Muscle of arm (tissue), 12 donors: Measurements from ENCODE around the gene B4GALT1. TPM values are rescaled to one million over a fixed set of nuclear protein-coding genes. Genes with fewer than 3 reads are reported as not detected.

Source experiments
- DNase-seq: peaks from one replicate; pipeline ENCODE4 v3.0.0-alpha.2; 2013
- polyA plus RNA-seq, 12 donors: library from polyadenylated mRNA; unstranded; fragments of 120-200 nt; gene quantifications; one replicate each; pipeline ENCODE4 v1.2.1, GENCODE V29; 2013; ENCODE audit not compliant: insufficient read length in 12 of 12

The B4GALT1 gene
- polyA plus RNA-seq, 12 donors: 34.6 to 569 (median 45.1) TPM

GRCh38 chr9:33125871-33126823, 41.0 kb downstream of the B4GALT1 start:
- no peak for DNase-seq

GRCh38 chr9:33125461-33125860, 41.7 kb downstream of the B4GALT1 start:
- DNase-seq: no peak

GRCh38 chr9:33124751-33125381, 42.3 kb downstream of the B4GALT1 start:
- DNase-seq: peak; percentile 60

- no peak for DNase-seq
Observed at GRCh38 chr9:33124046-33124445, 43.1 kb downstream of the B4GALT1 start.

- no peak for DNase-seq
Observed at GRCh38 chr9:33123407-33124031, 43.6 kb downstream of the B4GALT1 start.

GRCh38 chr9:33120620-33121019, 46.5 kb downstream of the B4GALT1 start:
- DNase-seq: no peak

GRCh38 chr9:33117796-33118195, 49.3 kb downstream of the B4GALT1 start:
- DNase-seq: no peak

GRCh38 chr9:33117306-33117705, 49.8 kb downstream of the B4GALT1 start:
- no peak for DNase-seq

GRCh38 chr9:33116860-33117259, 50.3 kb downstream of the B4GALT1 start:
- no peak for DNase-seq

- no peak for DNase-seq
Observed at GRCh38 chr9:33114746-33115145, 52.4 kb downstream of the B4GALT1 start.

- DNase-seq: no peak
Observed at GRCh38 chr9:33113799-33114547, 53.2 kb downstream of the B4GALT1 start.

- no peak for DNase-seq
Observed at GRCh38 chr9:33112094-33112493, 55.0 kb downstream of the B4GALT1 start.

- DNase-seq: no peak
Observed at GRCh38 chr9:33111631-33112030, 55.5 kb downstream of the B4GALT1 start.

GRCh38 chr9:33110686-33111085, 56.5 kb downstream of the B4GALT1 start:
- DNase-seq: no peak

GRCh38 chr9:33109850-33110595, 57.1 kb downstream of the B4GALT1 start:
- DNase-seq: no peak

- DNase-seq: no peak
Observed at GRCh38 chr9:33109097-33109496, 58.0 kb downstream of the B4GALT1 start.

- DNase-seq: no peak
Observed at GRCh38 chr9:33108472-33108871, 58.7 kb downstream of the B4GALT1 start.

- DNase-seq: no peak
Observed at GRCh38 chr9:33107762-33108161, 59.4 kb downstream of the B4GALT1 start.

GRCh38 chr9:33106827-33107621, 60.1 kb downstream of the B4GALT1 start:
- DNase-seq: peak; percentile 58

- DNase-seq: no peak
Observed at GRCh38 chr9:33106372-33106771, 60.8 kb downstream of the B4GALT1 start.
